ENCODE results near the gene GLP1R.
A peak's percentile ranks its signal among the peaks of the same experiment; 100 is the strongest.

GLP1R gene

DNA sequence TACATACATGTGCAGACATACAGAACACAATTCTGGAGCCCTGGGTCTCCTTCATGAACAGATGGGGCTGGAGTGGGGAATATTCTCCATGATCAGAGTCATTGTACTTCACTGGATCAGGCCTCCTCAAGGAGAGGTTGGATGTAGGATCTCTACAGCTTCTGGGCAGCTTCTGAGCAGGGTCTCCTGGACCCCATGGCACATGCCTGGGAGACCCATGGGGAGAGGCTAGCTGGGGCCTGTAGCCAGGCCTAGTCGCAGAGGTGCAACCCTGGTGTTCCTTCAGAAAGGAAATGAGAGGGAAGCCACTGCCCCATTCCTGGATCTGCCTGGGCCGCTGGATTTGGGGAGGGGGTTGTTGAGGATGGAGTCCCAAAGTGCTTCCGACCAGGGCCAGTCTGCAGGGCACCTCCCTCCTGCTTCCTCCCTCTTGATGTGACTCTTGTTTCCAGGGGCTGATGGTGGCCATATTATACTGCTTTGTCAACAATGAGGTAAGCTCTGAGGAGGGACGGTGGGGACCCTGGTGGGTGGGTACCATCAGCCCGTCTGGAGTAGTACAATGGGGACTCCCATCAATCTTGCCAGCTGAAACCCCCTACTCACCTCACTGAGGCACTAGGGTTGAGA lies 31.8 kb downstream of the GLP1R start:
- DNase-seq (ENCODE audit: extremely low spot score, insufficient read length, low read depth) (no peak), FAIRE-seq (no peak)

DNA sequence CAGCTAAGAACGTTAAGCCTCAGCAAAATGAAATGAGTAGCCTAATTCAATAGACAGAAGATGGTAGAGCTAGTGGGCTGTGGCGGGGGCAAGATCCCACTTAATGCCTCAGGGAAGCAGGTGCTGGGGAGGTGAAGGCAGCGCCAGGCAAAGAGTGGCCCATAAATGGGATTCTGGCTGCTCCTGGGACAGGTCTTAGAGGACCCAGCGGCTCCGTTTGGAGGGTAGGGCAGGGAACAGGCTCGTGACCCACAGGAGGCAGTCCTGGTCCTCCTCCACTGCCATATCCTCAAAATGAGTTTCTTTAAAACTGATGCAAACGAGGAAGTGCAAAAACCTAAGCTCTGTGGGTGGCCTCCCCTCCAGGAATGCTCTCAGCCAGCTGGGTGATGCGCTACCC lies 33.7 kb downstream of the GLP1R start:
- DNase-seq (ENCODE audit: extremely low spot score, insufficient read length, low read depth): no peak
- FAIRE-seq: no peak

DNA sequence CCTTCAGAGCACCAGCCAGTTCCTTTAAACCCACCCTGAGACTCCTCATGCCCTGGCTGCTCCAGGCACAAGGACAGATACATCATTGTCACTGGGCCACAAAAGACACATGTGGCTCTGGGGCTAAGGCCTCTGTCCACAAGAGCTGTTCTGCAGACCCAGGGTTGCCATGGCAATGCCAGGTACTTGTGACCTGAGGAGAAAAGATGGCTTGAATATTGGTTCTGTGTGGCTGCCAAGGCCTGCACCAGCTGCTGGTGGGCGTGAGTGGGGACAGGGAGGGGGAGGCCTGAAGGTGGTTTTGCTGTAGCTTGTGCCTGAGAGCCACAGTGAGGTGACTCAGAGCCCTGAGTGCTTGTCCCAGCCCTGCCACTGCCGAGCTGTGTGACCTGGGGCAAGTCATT lies 34.7 kb downstream of the GLP1R start:
- no peak for FAIRE-seq
- no peak for DNase-seq (ENCODE audit: extremely low spot score, insufficient read length, low read depth)

DNA sequence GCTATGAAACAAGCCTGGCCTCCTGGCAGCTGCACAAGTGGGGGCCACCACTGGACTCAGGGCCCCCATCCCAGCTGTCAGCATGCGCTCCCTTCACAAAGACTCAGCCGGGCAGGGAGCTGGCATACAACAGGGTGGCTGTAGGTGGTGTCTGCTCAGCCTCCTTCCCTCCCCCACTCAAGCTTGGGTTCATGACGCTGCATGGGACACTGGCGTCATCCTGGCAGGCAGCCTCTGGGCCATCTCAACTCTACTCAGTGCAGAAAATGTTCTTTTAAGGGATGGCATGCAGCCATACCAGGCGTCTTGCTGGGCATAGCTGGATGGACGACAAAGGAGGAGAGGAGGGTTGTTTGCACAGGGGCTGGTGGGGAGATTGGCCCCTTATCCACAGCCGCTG lies 35.9 kb downstream of the GLP1R start:
- no peak for DNase-seq (ENCODE audit: extremely low spot score, insufficient read length, low read depth)
- FAIRE-seq: no peak

- FAIRE-seq (no peak), DNase-seq (ENCODE audit: extremely low spot score, insufficient read length, low read depth) (no peak)
Measured at GRCh38 chr6:39085129-39085797, 36.7 kb downstream of the GLP1R start.

DNA sequence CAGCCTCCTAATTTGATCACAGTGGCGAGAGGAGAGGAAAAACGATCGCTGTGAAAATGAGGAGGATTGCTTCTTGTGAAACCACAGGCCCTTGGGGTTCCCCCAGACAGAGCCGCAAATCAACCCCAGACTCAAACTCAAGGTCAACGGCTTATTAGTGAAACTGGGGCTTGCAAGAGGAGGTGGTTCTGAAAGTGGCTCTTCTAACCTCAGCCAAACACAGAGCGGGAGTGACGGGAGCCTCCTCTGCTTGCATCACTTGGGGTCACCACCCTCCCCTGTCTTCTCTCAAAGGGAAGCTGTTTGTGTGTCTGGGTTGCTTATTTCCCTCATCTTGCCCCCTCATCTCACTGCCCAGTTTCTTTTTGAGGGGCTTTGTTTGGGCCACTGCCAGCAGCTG lies 37.7 kb downstream of the GLP1R start:
- DNase-seq (ENCODE audit: extremely low spot score, insufficient read length, low read depth) (peak; percentile 50), FAIRE-seq (peak; percentile 93)

DNA sequence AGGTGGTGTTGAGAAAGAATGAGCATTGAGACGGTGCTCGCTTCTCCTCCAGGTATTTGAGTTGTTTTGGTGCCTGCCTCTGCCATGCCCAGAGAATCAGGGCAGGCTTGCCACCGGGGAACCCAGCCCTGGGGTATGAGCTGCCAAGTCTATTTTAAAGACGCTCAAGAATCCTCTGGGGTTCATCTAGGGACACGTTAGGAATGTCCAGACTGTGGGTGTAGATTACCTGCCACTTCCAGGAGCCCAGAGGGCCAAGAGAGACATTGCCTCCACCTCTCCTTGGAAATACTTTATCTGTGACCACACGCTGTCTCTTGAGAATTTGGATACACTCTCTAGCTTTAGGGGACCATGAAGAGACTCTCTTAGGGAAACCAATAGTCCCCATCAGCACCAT lies 38.1 kb downstream of the GLP1R start:
- FAIRE-seq (no peak), DNase-seq (ENCODE audit: extremely low spot score, insufficient read length, low read depth) (no peak)

- FAIRE-seq (no peak), DNase-seq (ENCODE audit: extremely low spot score, insufficient read length, low read depth) (no peak)
Measured at GRCh38 chr6:39087197-39087596, 38.6 kb downstream of the GLP1R start.

DNA sequence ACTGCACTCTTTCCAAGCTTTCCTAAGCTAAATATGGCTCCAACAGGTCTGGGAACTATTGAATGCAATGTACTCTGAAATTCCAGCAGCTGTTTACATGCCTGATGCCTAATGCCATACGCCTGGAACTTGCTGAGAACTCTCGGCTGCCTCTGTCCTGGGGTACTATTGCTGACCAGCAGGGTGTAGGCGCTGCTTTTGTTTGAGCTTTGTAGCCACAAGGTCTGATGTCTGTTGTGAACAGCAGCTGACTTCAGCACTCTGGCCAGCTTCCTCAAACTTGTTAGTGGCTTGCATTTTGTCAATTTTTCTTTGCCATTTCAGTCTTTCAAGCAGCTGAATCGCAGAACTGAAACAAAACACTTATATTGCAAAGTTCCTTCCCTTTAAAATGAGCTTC lies 39.8 kb downstream of the GLP1R start:
- no peak for FAIRE-seq
- no peak for DNase-seq (ENCODE audit: extremely low spot score, insufficient read length, low read depth)

DNA sequence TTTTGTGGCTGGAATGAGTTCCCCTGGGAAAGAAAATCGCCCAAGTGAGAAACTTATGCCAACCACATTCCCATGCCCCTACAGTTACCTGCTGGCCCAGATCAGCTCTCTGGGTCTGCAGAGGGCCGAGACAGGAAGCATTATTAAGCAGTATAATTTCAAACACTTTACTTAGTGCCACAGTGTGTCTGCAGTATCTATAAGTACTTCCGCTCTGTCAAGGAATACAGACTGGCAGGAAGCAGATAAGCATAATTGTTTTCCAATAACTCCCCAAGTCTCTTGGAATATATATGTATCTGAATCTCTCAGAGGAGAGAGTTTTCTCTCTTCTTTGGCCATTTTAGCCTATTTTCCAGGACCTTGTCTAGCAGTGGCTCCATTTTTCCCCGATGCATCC lies 41.5 kb downstream of the GLP1R start:
- FAIRE-seq: no peak
- no peak for DNase-seq (ENCODE audit: extremely low spot score, insufficient read length, low read depth)

DNA sequence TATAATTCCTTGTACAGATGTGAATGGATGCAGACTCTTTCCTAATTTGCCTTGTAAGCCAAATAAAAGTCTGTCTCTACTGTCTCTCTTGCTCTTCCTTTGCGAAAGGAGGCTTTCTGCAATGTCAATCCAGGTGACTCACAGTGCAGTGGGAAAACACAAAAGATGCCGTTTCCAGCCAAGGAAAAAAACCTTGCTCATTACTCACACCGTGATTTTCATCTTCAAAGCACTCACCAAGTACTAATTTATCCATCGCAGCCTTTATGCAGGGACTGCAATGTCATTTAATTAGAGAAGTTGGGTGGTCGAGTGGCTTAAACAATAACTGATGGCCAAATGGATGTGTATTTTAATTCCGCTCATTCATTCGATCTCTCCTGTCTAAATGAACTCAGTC lies 42.6 kb downstream of the GLP1R start:
- FAIRE-seq: no peak

DNA sequence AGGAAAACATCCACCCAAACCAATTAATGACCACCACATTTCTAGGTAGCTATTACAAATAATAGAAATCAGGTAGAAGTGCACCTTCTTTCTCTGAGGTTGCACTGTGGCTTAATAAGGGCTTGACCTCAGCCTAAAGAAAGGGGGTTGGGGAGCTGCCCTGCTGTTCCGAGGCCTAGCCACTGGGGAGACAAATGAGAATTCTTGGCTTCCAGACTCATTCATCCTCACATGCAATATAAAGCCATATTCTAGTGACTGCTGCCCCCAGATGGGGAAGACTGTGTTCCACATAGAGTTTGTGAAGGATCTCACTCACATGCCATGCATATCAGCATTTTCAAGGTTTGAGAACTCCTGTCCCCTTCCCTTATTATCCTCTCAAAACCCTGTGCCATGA lies 43.5 kb downstream of the GLP1R start:
- no peak for FAIRE-seq
- no peak for DNase-seq (ENCODE audit: extremely low spot score, insufficient read length, low read depth)

More for the DNA sequence above, 42.6 kb downstream of the GLP1R start:
- DNase-seq (ENCODE audit: extremely low spot score, insufficient read length, low read depth): no peak

DNA sequence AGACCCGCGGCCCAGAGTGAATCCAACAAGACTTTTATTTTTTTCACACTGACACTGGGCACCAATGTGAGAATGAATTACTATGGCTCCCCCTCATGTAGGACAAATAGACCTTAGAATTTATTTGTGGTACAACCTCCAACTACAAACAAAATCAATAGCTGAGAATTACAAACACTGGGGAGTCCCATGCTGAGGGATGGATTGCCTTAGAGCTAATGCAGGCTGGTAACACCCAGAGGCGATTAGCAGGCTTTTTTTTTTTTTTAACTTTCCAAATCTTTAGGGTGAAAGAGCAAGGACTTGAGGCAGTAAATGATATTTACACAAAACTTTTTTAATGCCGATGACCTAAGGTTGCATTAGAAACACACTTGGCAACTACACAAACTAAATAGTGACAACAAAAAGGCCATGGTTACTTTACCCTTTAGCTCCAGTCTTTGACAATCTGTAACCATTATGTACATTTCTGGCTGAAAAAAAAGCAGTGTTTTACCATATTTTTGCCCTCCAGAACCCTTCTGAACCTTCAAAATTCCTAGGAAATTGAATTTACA lies 44.6 kb downstream of the GLP1R start:
- DNase-seq (ENCODE audit: extremely low spot score, insufficient read length, low read depth) (no peak), FAIRE-seq (no peak)

DNA sequence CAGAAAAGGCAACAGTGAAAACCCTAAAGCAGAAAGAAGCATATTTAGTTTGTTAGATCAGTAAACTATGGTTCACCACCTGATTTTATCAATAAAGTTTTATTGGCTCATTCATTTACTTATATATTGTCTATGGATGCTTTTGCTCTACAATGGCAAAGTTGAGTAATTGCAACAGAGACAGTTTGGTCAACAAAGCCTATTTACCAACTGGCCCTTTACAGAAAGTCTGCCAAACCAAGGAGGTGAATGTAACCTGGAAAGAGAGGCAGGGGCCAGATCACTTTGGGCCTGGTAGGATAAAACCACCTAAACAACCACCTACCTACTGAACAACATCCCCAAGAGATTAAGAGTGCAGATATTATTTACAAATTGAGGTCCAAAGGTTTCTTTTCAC lies 47.0 kb downstream of the GLP1R start:
- FAIRE-seq: no peak
- no peak for DNase-seq (ENCODE audit: extremely low spot score, insufficient read length, low read depth)

- no peak for DNase-seq (ENCODE audit: extremely low spot score, insufficient read length, low read depth)
- FAIRE-seq: no peak
Measured at GRCh38 chr6:39100358-39100757, 51.8 kb downstream of the GLP1R start.

- FAIRE-seq: peak; percentile 62
Measured at GRCh38 chr6:39102071-39102820, 53.7 kb downstream of the GLP1R start.

GRCh38 chr6:39102821-39103136 lies 54.2 kb downstream of the GLP1R start:
- DNase-seq (ENCODE audit: extremely low spot score, insufficient read length, low read depth) (no peak), FAIRE-seq (no peak)

More at GRCh38 chr6:39102071-39102820, 53.7 kb downstream of the GLP1R start:
- no peak for DNase-seq (ENCODE audit: extremely low spot score, insufficient read length, low read depth)

DNA sequence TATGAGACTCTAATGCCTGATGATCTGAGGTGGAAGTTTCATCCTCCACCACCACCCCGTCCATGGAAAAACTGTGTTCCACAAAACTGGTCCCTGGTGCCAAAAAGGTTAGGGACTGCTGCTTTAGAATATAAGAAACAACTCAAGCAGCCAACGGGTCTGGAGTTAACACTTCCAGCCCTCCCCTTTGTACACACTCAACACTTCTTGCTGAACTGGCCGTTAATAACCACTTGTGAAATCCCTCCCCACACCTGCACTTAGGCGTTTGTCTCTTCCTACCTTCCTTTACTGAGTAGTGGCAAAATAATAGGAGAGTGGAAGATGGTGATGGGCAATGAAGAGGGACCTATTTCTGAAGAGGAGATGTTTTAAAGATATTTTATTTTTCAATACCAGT lies 55.9 kb downstream of the GLP1R start:
- DNase-seq (ENCODE audit: extremely low spot score, insufficient read length, low read depth): no peak
- FAIRE-seq: no peak

DNA sequence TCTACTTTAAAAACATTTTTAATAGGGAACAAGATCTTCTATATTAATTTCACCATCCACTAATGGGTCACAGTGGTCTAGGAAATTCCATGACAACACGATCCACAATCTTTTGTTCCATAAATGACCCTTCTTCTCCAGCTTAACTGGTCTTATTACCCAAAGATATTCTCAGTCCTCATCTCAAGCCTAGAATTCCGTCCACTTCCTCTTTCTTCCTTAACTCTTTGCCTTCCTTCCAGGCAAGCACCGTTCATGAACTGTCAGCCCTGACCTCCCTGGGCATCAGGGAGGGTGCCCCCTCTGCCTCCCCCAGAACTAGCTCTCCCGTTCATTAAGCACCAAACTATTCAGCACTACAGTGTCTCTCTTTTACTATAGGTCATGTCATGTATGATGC lies 58.5 kb downstream of the GLP1R start:
- FAIRE-seq (no peak), DNase-seq (ENCODE audit: extremely low spot score, insufficient read length, low read depth) (no peak)

DNA sequence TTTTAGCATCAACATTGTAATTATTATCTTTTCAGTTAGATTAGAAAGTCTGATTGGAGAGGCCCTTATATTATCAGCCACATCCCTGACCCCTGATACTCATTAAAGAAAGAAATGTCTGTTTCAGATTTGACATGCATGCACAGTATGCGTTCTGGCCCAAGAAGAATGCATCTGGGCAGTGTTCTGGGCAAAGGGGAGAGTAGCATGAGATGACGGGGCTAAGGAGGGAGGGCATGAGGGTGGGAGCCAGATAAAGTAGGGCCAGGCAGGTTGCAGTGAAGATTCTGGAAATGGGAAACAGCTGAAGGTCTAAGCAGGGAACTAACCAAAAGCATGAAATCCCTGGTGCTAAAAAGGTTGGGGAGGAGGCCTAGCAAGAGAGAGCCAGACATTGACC lies 59.1 kb downstream of the GLP1R start:
- DNase-seq (ENCODE audit: extremely low spot score, insufficient read length, low read depth) (no peak), FAIRE-seq (no peak)
